A549 treated with CpdA at 1 μM for 4 hours (cell line): ENCODE data around the gene TEX29. TPM values are rescaled to one million over a fixed set of nuclear protein-coding genes. Genes with fewer than 3 reads are reported as not detected.

ENCODE experiments used
- total RNA-seq: library from RNA; stranded (reverse); fragments of 200-300 nt; extraction: Qiagen RNA extraction; gene quantifications from 5 replicates; pipeline ENCODE4 v1.2.3, GENCODE V29; 2022; ENCODE audit warnings: low read depth

The TEX29 gene
- 0.19 to 0.51 TPM (median 0.20 TPM) in 3 of 5 replicates, not detected in the others for total RNA-seq

GRCh38 chr13:111319998-111320911 is at the start of gene TEX29:
Gene TEX29, plus strand, starts transcription at chr13:111320642. Its CDS starts 249 bp downstream, at chr13:111320891.

Other genes starting within 250 kb of the TEX29 start
- 20.3 to 25.1 TPM (median 21.2 TPM) in 5 replicates for gene ARHGEF7, start 205.3 kb upstream of the TEX29 start, total RNA-seq